HUES6 (cell line): ENCODE data around the gene BCLAF1.

ENCODE experiments used
- H3K27ac ChIP-seq: 2 replicates; pipeline ENCODE4 v1.7.0; 2013; ENCODE audit warnings: low read depth, mild to moderate bottlenecking, low read length, inconsistent platforms
- H3K27me3 ChIP-seq: 2 replicates; pipeline ENCODE4 v1.6.1; 2013; ENCODE audit warnings: low read length; ENCODE audit not compliant: control insufficient read depth, insufficient read depth
- H3K36me3 ChIP-seq: 2 replicates; pipeline ENCODE4 v1.6.1; 2013; ENCODE audit warnings: low read length; ENCODE audit not compliant: control insufficient read depth, insufficient read depth
- H3K4me1 ChIP-seq: 2 replicates; pipeline ENCODE4 v1.6.1; 2013; ENCODE audit warnings: low read length; ENCODE audit not compliant: control insufficient read depth, insufficient read depth
- H3K4me3 ChIP-seq: 2 replicates; pipeline ENCODE4 v1.5.1; 2013; ENCODE audit warnings: low read depth, low read length
- H3K9ac ChIP-seq: one replicate; pipeline ENCODE4 v1.6.1; 2013; ENCODE audit warnings: mild to moderate bottlenecking, low read length
- H3K9me3 ChIP-seq: 2 replicates; pipeline ENCODE4 v1.6.1; 2013; ENCODE audit warnings: low read depth, low read length; ENCODE audit not compliant: control insufficient read depth, insufficient read depth

The BCLAF1 gene

GRCh38 chr6:136307351-136307750 is 17.7 kb upstream of the BCLAF1 start:
- Histone ChIP-seq H3K4me1 (no peaks in the 10 kb centered on the region), H3K27me3 (no peaks in the 10 kb centered on the region), H3K9me3 (no peaks in the 10 kb centered on the region), H3K36me3 (no peaks in the 10 kb centered on the region), H3K4me3 (no peak overlapping the region), H3K9ac (no peak overlapping the region), H3K27ac (no peak overlapping the region)

GRCh38 chr6:136306466-136306865 is 16.8 kb upstream of the BCLAF1 start:
- Histone ChIP-seq H3K4me3 (no peak overlapping the region), H3K36me3 (no peaks in the 10 kb centered on the region), H3K27ac (no peak overlapping the region), H3K9ac (no peak overlapping the region), H3K4me1 (no peaks in the 10 kb centered on the region), H3K27me3 (no peaks in the 10 kb centered on the region), H3K9me3 (no peaks in the 10 kb centered on the region)

GRCh38 chr6:136304410-136304809 is 14.8 kb upstream of the BCLAF1 start:
- Histone ChIP-seq H3K36me3 (no peaks in the 10 kb centered on the region), H3K9ac (no peak overlapping the region), H3K27me3 (no peaks in the 10 kb centered on the region), H3K4me3 (no peak overlapping the region), H3K4me1 (no peaks in the 10 kb centered on the region), H3K27ac (no peak overlapping the region), H3K9me3 (no peaks in the 10 kb centered on the region)

- no peak overlapping the region for H3K9ac ChIP-seq
- H3K27me3 ChIP-seq, result no peaks in the 10 kb centered on the region
- H3K36me3 ChIP-seq, result no peaks in the 10 kb centered on the region
- no peaks in the 10 kb centered on the region for H3K9me3 ChIP-seq
- H3K27ac ChIP-seq, result no peak overlapping the region
- no peak overlapping the region for H3K4me3 ChIP-seq
- H3K4me1 ChIP-seq, result no peaks in the 10 kb centered on the region
Measured at GRCh38 chr6:136303516-136303915, 13.9 kb upstream of the BCLAF1 start.

- Histone ChIP-seq H3K4me3 (no peak overlapping the region), H3K9me3 (no peaks in the 10 kb centered on the region), H3K27me3 (no peaks in the 10 kb centered on the region), H3K36me3 (no peaks in the 10 kb centered on the region), H3K4me1 (0 out of 2 replicates have a peak, but pooled peaks cover 9% of the 10 kb centered on the region), H3K27ac (no peak overlapping the region), H3K9ac (no peak overlapping the region)
Measured at GRCh38 chr6:136294621-136295020, 5.0 kb upstream of the BCLAF1 start.

GRCh38 chr6:136290410-136291010 is 864 bp upstream of the BCLAF1 start:
- Histone ChIP-seq H3K4me1 (0 out of 2 replicates have a peak, but pooled peaks cover 9% of the 10 kb centered on the region), H3K27me3 (no peaks in the 10 kb centered on the region), H3K9ac (peak overlapping the region; percentile 99), H3K4me3 (peak overlapping the region; percentile 92), H3K27ac (peak overlapping the region; percentile 87), H3K9me3 (no peaks in the 10 kb centered on the region), H3K36me3 (0 out of 2 replicates have a peak, but pooled peaks cover 4% of the 10 kb centered on the region)

DNA sequence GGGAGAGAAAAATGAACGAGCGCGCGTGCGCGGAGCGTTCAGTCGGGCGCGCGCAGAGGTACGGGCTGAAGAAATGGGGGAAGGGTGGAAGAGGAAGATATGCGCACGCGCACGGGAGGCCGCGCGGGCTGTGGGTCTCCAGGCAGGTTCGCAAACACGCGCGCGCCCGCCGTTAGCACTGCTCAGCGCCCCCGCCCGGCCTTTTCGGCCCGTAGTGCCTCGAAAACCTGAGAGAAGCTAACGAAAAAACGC is 393 bp downstream of the BCLAF1 start:
- Histone ChIP-seq H3K36me3 (0 out of 2 replicates have a peak, but pooled peaks cover 4% of the 10 kb centered on the region), H3K27ac (peak overlapping the region; percentile 99), H3K9ac (peak overlapping the region; percentile 99), H3K4me1 (peaks cover 19% of the 10 kb centered on the region), H3K9me3 (no peaks in the 10 kb centered on the region), H3K27me3 (no peaks in the 10 kb centered on the region), H3K4me3 (peak overlapping the region; percentile 92)

GRCh38 chr6:136288566-136289326 is 900 bp downstream of the BCLAF1 start:
- no peaks in the 10 kb centered on the region for H3K9me3 ChIP-seq

GRCh38 chr6:136284909-136285308 is 4.7 kb downstream of the BCLAF1 start:
- H3K36me3 ChIP-seq, result peaks cover 34% of the 10 kb centered on the region
- H3K27ac ChIP-seq, result no peak overlapping the region; the same call in 1 of the 2 replicates
- H3K4me3 ChIP-seq, result peak overlapping the region; percentile 40
- no peak overlapping the region for H3K9ac ChIP-seq
- peaks cover 16% of the 10 kb centered on the region for H3K4me1 ChIP-seq
- no peaks in the 10 kb centered on the region for H3K27me3 ChIP-seq
- no peaks in the 10 kb centered on the region for H3K9me3 ChIP-seq

More at GRCh38 chr6:136288566-136289326, 900 bp downstream of the BCLAF1 start:
- peak overlapping the region; percentile 92 for H3K4me3 ChIP-seq
- 0 out of 2 replicates have a peak, but pooled peaks cover 4% of the 10 kb centered on the region for H3K36me3 ChIP-seq
- H3K4me1 ChIP-seq, result peaks cover 21% of the 10 kb centered on the region
- peak overlapping the region; percentile 99 for H3K9ac ChIP-seq
- H3K27me3 ChIP-seq, result no peaks in the 10 kb centered on the region
- H3K27ac ChIP-seq, result peak overlapping the region; percentile 99

DNA sequence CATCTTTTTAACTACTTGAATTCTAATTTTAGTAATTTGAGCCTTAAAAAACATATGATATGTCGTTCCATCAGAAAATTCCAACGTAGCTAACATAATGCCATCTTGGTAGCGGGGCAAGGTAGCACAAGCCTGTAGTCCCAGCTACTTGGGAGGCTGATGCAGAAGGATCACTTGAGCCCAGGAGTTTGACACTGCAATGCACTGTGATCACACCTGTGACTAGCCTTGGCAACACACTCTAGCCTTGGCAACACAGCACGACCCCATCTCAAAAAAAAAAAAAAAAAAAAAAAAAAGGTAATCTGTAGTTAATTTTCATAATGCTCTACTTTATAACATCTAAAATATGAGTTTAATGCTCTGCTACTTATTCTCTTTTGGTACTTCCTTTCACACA is 6.7 kb downstream of the BCLAF1 start:
- H3K36me3 ChIP-seq, result peaks cover 49% of the 10 kb centered on the region
- H3K9me3 ChIP-seq, result no peaks in the 10 kb centered on the region
- no peak overlapping the region for H3K4me3 ChIP-seq
- H3K4me1 ChIP-seq, result peaks cover 16% of the 10 kb centered on the region
- no peaks in the 10 kb centered on the region for H3K27me3 ChIP-seq
- H3K27ac ChIP-seq, result no peak overlapping the region
- H3K9ac ChIP-seq, result no peak overlapping the region

GRCh38 chr6:136280032-136280609 is 9.5 kb downstream of the BCLAF1 start:
- H3K9ac ChIP-seq, result no peak overlapping the region
- H3K27ac ChIP-seq, result no peak overlapping the region
- H3K9me3 ChIP-seq, result no peaks in the 10 kb centered on the region
- H3K4me1 ChIP-seq, result peaks cover 13% of the 10 kb centered on the region
- peaks cover 71% of the 10 kb centered on the region for H3K36me3 ChIP-seq
- no peaks in the 10 kb centered on the region for H3K27me3 ChIP-seq
- H3K4me3 ChIP-seq, result no peak overlapping the region
